Duodenal mucosa (tissue), 2 donors: ENCODE results near the gene PVR.
"Not testable (repeated sequence)": the region's sequence is repeated elsewhere in the genome, so short reads cannot be mapped to it uniquely, and the experiment has no call there.

ENCODE experiments used
- H3K27ac ChIP-seq: one replicate; pipeline ENCODE4 v1.7.0; 2013; ENCODE audit warnings: low read depth, low read length
- H3K27me3 ChIP-seq, 2 donors: one replicate each; pipeline ENCODE4 v1.7.0; 2013; ENCODE audit warnings: low read length in 2 of 2, control low read depth in 1 of 2; ENCODE audit not compliant: insufficient read depth in 2 of 2, control insufficient read depth in 1 of 2
- H3K36me3 ChIP-seq, 2 donors: one replicate each; pipeline ENCODE4 v1.7.0; 2013; ENCODE audit warnings: low read length in 2 of 2, control low read depth in 1 of 2; ENCODE audit not compliant: insufficient read depth in 2 of 2, control insufficient read depth in 1 of 2
- H3K4me1 ChIP-seq, 2 donors: one replicate each; pipeline ENCODE4 v1.7.0; 2013; ENCODE audit warnings: low read length in 2 of 2, control low read depth in 1 of 2; ENCODE audit not compliant: insufficient read depth in 2 of 2, control insufficient read depth in 1 of 2
- H3K4me3 ChIP-seq, 2 donors: one replicate each; pipeline ENCODE4 v1.7.0; 2013; ENCODE audit warnings: low read length in 2 of 2, low read depth in 1 of 2
- H3K9ac ChIP-seq, 2 donors: one replicate each; pipeline ENCODE4 v1.7.0; 2013; ENCODE audit warnings: low read length in 2 of 2, low read depth in 1 of 2
- H3K9me3 ChIP-seq, 2 donors: one replicate each; pipeline ENCODE4 v1.7.0; 2013; ENCODE audit warnings: low read length in 2 of 2, control low read depth in 1 of 2; ENCODE audit not compliant: control insufficient read depth in 1 of 2

Gene PVR

GRCh38 chr19:44683434-44684210 is 39.9 kb downstream of the PVR start:
- Histone ChIP-seq H3K9ac (no peak overlapping the region), H3K36me3 (no peaks in the 10 kb centered on the region), H3K4me1 (peaks cover 4 to 9% of the 10 kb centered on the region in 2 donors), H3K27me3 (no peaks in the 10 kb centered on the region), H3K4me3 (no peak overlapping the region), H3K27ac (no peak overlapping the region), H3K9me3 (no peaks in the 10 kb centered on the region)

- H3K9me3 ChIP-seq, H3K27me3 ChIP-seq, H3K9ac ChIP-seq, H3K27ac ChIP-seq, H3K36me3 ChIP-seq, H3K4me3 ChIP-seq: not testable (repeated sequence)
- H3K4me1 ChIP-seq, result peaks cover 9 to 14% of the 10 kb centered on the region in 2 donors
Observed at GRCh38 chr19:44684396-44684795, 40.7 kb downstream of the PVR start.

- H3K4me3 ChIP-seq, result no peak overlapping the region
- no peak overlapping the region for H3K27ac ChIP-seq
- H3K27me3 ChIP-seq, result no peaks in the 10 kb centered on the region
- H3K36me3 ChIP-seq, result no peaks in the 10 kb centered on the region
- peaks cover 16 to 21% of the 10 kb centered on the region in 2 donors for H3K4me1 ChIP-seq
- no peaks in the 10 kb centered on the region for H3K9me3 ChIP-seq
- H3K9ac ChIP-seq, result peak overlapping the region in 1 of 2 donors; percentile 25
Observed at GRCh38 chr19:44684892-44685863, 41.5 kb downstream of the PVR start.

DNA sequence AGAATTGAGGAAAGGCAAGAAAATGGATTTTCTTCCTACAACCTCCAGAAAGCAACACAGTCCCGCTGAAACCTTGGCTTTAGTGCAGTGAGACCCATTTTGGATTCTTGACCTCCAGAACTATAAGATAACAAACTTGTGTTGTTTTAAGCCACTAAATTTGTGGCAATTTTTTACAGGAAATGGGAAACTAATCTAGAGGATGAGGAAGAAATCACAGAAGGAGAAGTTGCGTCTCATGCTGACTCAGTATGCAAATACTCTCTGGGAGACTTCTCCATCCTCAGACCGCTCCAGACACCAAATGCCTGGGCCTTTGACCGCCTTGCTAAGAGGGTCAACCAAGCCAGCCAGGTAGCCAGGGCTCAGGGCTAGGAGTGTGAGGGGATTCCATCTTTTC is 42.2 kb downstream of the PVR start:
- H3K4me3 ChIP-seq, result no peak overlapping the region
- H3K9ac ChIP-seq, result no peak overlapping the region
- H3K4me1 ChIP-seq, result peaks cover 16 to 21% of the 10 kb centered on the region in 2 donors
- H3K27ac ChIP-seq, result no peak overlapping the region
- no peaks in the 10 kb centered on the region for H3K9me3 ChIP-seq
- no peaks in the 10 kb centered on the region for H3K27me3 ChIP-seq
- no peaks in the 10 kb centered on the region for H3K36me3 ChIP-seq

DNA sequence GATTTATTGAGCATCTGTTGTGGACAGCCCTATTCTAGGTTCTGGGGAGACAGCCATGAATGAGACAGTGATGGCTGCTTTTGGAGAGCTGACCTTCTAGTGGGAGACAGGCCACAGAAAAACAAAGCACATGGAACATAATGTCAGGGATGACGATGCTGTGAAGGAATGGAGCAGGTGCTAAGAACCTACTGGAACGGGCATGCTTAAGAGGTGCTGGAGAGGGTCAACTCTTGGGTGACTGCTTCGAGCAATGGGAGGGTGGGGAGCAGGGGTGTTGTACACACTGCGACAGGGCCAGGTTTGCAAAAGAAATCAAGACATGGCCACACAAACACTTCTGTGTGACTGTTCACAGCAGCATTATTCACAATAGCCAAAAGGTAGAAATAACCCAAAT is 43.2 kb downstream of the PVR start:
- H3K36me3 ChIP-seq, result no peaks in the 10 kb centered on the region
- H3K4me3 ChIP-seq, result no peak overlapping the region
- H3K27ac ChIP-seq, result no peak overlapping the region
- peaks cover 19 to 27% of the 10 kb centered on the region in 2 donors for H3K4me1 ChIP-seq
- H3K9ac ChIP-seq, result no peak overlapping the region
- H3K27me3 ChIP-seq, result no peaks in the 10 kb centered on the region
- no peaks in the 10 kb centered on the region for H3K9me3 ChIP-seq

DNA sequence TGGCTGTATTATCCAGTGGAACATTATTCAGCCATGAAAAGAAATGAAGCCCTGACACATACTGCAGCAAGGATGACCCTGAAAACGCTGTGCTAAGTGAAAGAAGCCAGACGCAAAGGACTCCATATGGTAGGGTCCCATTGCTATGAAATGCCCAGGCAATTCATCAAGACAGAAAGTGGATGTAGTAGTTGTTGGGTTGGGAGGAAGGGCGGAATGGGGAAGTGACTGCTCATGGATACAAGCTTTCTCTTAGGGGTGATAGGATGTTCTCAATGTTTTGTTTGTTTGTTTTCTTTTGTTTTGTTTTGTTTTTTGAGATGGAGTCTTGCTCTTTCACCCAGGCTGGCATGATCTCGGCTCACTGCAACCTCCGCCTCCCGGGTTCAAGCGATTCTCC is 44.2 kb downstream of the PVR start:
- Histone ChIP-seq H3K4me1 (peaks cover 28 to 31% of the 10 kb centered on the region in 2 donors), H3K27me3 (no peaks in the 10 kb centered on the region), H3K4me3 (no peak overlapping the region), H3K9me3 (no peaks in the 10 kb centered on the region), H3K9ac (no peak overlapping the region), H3K27ac (no peak overlapping the region), H3K36me3 (no peaks in the 10 kb centered on the region)

DNA sequence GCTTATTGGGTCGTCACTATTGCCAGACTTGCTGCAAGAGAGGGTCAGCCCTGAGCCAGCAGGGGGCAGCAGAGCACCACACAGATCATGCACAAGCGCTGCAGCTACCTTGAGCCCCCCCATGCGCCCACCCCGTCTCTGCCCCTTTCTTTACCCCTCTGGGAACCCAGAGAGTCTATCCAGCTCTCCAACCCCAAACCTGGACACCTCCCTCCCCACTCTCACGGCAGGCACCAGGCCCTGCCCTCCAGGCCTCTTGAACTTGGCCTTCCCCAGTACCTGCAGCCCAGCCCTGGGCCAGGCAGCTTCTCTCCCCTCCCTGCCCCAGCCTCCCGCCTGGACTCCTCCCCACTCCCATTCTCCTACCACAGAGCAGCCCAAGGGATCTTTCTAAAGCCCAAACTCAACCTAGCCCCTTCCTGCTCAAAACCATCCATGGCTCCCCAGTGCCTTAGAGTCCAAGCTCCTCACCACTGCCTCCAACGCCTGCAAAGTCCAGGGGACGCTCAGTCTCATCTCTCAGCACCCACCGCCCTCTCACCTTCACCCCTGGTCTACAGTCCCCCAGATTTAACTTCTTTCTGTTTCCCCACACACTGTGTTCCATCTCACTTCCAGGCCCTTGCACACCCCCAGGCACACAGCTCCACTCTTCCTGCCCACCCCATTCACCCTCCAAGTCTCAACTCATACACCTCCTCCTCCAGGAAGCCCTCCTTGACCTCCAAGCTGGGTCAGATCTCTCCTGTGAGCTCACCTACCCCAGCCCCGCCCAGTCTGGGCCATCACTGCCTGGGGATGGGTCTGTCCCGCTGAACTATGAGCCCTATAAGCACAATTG is 45.8 kb downstream of the PVR start:
- Histone ChIP-seq H3K9ac (peak overlapping the region in 1 of 2 donors; percentile 4), H3K27me3 (no peaks in the 10 kb centered on the region), H3K4me1 (peaks cover 30 to 34% of the 10 kb centered on the region in 2 donors), H3K4me3 (no peak overlapping the region), H3K27ac (no peak overlapping the region), H3K36me3 (no peaks in the 10 kb centered on the region), H3K9me3 (no peaks in the 10 kb centered on the region)

DNA sequence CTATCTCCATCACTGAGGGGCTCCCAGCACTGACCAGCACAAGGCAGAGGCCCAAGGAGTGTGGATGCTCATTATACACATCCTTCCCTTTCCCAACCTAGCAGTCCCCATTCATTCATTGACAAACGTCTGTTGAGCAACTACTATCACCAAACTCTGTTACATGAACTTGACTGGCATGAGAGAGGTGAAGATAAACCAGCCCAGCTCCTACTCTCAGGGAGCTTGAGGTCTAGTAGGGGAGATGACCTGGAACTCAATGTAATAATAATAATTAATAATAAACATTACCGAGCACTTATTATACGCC is 46.4 kb downstream of the PVR start:
- Histone ChIP-seq H3K9me3 (no peaks in the 10 kb centered on the region), H3K27ac (no peak overlapping the region), H3K4me1 (peaks cover 28 to 31% of the 10 kb centered on the region in 2 donors)

GRCh38 chr19:44692379-44692721 is 48.6 kb downstream of the PVR start:
- Histone ChIP-seq H3K9ac (peak overlapping the region in 1 of 2 donors; percentile 25), H3K9me3 (no peaks in the 10 kb centered on the region), H3K4me1 (peaks cover 31% of the 10 kb centered on the region in 2 donors), H3K4me3 (peak overlapping the region in 1 of 2 donors; percentile 40), H3K27ac (peak overlapping the region; percentile 66), H3K36me3 (no peaks in the 10 kb centered on the region), H3K27me3 (no peaks in the 10 kb centered on the region)

More for the DNA sequence above, 46.4 kb downstream of the PVR start:
- Histone ChIP-seq H3K27me3 (no peaks in the 10 kb centered on the region), H3K9ac (no peak overlapping the region), H3K36me3 (no peaks in the 10 kb centered on the region), H3K4me3 (no peak overlapping the region)
